ENCODE results near the gene SCG3. TPM values are rescaled to one million over a fixed set of nuclear protein-coding genes. Genes with fewer than 3 reads are reported as not detected.

Gene SCG3
- total RNA-seq, 1 donor from 2014 or later: 0.04 TPM

DNA sequence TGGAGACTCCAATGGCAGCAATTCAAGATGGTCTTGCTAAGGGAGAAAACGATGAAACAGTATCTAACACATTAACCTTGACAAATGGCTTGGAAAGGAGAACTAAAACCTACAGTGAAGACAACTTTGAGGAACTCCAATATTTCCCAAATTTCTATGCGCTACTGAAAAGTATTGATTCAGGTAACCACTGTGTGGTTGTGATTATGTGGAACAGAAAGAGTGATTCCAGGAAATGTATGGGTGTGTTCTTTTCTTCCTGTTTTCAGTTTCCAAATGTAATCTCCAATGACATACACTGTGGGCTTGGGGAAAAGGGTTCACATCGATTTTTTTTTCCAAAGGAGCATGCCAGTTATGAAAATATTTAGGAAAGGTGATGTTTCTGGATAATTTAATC, 10.9 kb downstream of the SCG3 start:
- no peak overlapping the region for H3K4me3 ChIP-seq (ENCODE audit: low read depth, low read length)
- TF ChIP-seq, protein P1, sequence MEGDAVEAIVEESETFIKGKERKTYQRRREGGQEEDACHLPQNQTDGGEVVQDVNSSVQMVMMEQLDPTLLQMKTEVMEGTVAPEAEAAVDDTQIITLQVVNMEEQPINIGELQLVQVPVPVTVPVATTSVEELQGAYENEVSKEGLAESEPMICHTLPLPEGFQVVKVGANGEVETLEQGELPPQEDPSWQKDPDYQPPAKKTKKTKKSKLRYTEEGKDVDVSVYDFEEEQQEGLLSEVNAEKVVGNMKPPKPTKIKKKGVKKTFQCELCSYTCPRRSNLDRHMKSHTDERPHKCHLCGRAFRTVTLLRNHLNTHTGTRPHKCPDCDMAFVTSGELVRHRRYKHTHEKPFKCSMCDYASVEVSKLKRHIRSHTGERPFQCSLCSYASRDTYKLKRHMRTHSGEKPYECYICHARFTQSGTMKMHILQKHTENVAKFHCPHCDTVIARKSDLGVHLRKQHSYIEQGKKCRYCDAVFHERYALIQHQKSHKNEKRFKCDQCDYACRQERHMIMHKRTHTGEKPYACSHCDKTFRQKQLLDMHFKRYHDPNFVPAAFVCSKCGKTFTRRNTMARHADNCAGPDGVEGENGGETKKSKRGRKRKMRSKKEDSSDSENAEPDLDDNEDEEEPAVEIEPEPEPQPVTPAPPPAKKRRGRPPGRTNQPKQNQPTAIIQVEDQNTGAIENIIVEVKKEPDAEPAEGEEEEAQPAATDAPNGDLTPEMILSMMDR (IDR thresholded peaks at IDR 0.05; ENCODE audit: insufficient read depth, low read length, poor library complexity, severe bottlenecking): no peak
- DNase-seq (ENCODE audit: low read depth): no peak
- H3K27me3 ChIP-seq (ENCODE audit: control insufficient read depth, insufficient read depth, low read length): no peaks in the 10 kb centered on the region
- H3K36me3 ChIP-seq (ENCODE audit: control insufficient read depth, insufficient read depth, low read length): no peaks in the 10 kb centered on the region

DNA sequence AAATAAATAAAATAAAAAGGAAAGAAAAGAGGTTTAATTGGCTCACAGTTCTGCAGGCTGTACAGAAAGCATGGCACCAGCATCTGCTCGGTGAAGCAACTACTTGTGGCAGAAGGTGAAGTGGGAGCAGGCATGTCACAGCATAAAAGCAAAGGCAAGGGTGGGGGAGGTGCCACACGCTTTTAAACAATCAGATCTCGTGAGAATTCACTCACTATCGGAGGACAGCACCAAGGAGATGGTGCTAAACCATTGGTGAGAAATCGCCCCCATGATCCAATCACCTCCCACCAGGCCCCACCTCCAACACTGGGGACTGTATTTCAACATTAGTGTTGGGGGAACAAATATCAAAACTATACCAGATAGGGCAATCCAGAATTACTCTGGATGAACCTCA, 15.3 kb downstream of the SCG3 start:
- TF ChIP-seq, protein P1 (IDR thresholded peaks at IDR 0.05; ENCODE audit: insufficient read depth, low read length, poor library complexity, severe bottlenecking): no peak
- H3K4me3 ChIP-seq (ENCODE audit: low read depth, low read length): no peak overlapping the region
- no peaks in the 10 kb centered on the region for H3K27me3 ChIP-seq (ENCODE audit: control insufficient read depth, insufficient read depth, low read length)
- no peak for DNase-seq (ENCODE audit: low read depth)
- no peaks in the 10 kb centered on the region for H3K36me3 ChIP-seq (ENCODE audit: control insufficient read depth, insufficient read depth, low read length)

DNA sequence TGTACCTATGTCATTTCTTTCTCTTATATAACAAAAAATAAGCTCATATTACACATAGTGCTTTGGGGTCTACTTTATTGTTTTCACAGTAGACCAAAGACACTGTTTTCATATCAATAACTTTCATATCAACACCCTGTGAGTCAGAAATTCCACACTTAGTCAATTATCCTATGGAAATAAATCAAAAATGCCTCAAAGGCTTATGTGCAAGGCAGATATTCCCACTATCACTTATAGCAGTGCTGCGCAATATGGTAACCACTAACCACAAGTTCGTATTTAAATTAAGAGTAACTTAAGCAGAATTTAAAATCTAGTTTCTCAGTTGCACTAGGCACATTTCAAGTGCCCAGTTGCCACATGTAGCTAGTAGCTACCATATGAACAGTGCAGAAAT, 15.9 kb downstream of the SCG3 start:
- H3K27me3 ChIP-seq (ENCODE audit: control insufficient read depth, insufficient read depth, low read length): no peaks in the 10 kb centered on the region
- H3K4me3 ChIP-seq (ENCODE audit: low read depth, low read length): no peak overlapping the region
- H3K36me3 ChIP-seq (ENCODE audit: control insufficient read depth, insufficient read depth, low read length): no peaks in the 10 kb centered on the region
- no peak for DNase-seq (ENCODE audit: low read depth)
- TF ChIP-seq, protein P1 (IDR thresholded peaks at IDR 0.05; ENCODE audit: insufficient read depth, low read length, poor library complexity, severe bottlenecking): no peak

DNA sequence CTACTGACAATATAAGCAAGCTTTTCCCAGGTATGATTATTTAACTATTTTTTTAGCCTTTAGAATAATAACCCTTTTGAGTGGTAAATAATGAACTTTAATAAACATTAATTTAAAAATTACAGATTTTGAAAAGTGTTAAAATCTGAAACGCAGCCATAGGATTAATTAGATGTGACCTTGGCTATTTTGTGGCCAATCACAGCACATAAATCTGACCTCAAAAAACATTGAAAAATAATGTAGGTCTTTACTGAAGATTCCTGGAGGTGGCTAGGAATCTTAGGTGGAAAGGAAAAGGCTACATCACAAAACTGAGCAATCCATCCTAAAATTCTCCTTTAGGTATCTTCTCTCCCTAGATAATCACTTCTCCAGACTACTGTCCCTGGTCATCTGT, 18.1 kb downstream of the SCG3 start:
- TF ChIP-seq, protein P1 (IDR thresholded peaks at IDR 0.05; ENCODE audit: insufficient read depth, low read length, poor library complexity, severe bottlenecking): no peak
- H3K36me3 ChIP-seq (ENCODE audit: control insufficient read depth, insufficient read depth, low read length): no peaks in the 10 kb centered on the region
- no peak for DNase-seq (ENCODE audit: low read depth)
- H3K27me3 ChIP-seq (ENCODE audit: control insufficient read depth, insufficient read depth, low read length): no peaks in the 10 kb centered on the region
- no peak overlapping the region for H3K4me3 ChIP-seq (ENCODE audit: low read depth, low read length)

DNA sequence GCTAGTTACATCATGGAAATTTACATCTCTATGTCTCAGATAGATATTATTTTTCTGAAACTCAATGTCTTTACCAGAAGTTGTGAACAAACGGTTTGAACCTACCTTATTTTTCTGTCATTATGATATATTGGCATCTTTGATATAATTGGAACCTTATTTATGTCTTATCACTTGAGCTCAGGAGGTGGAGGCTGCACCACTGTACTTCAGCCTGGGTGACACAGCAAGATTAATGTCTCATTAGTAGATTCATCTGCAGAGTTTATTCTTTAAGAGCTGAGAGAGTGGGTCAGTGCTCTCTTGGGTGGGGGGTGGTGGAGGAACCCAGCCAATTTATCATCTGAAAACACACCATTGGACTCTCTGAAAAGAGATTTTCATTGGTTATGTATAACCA, 21.4 kb downstream of the SCG3 start:
- Histone ChIP-seq H3K36me3 (ENCODE audit: control insufficient read depth, insufficient read depth, low read length) (no peaks in the 10 kb centered on the region), H3K27me3 (ENCODE audit: control insufficient read depth, insufficient read depth, low read length) (no peaks in the 10 kb centered on the region), H3K4me3 (ENCODE audit: low read depth, low read length) (no peak overlapping the region)
- DNase-seq (ENCODE audit: low read depth): no peak
- TF ChIP-seq, protein P1 (IDR thresholded peaks at IDR 0.05; ENCODE audit: insufficient read depth, low read length, poor library complexity, severe bottlenecking): no peak

DNA sequence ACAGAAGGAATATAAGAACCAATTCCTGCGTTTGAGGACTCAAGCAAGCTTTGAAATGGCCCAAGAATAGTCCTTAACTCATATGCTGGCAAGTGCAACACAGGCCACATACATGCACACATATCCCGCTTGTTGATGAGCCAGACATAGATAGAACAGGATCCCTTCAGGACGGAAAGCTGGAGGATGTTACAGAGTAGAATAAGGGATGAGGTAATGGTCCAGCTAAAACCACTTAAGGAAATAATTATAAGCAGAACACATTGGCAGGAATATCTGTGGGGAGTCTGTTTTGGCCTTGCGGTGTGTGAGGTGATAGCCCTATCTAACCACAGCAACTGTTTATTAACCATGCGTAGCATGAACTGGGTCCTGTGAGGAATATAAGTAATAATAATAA, 25.0 kb downstream of the SCG3 start:
- H3K27me3 ChIP-seq (ENCODE audit: control insufficient read depth, insufficient read depth, low read length): no peaks in the 10 kb centered on the region
- H3K36me3 ChIP-seq (ENCODE audit: control insufficient read depth, insufficient read depth, low read length): no peaks in the 10 kb centered on the region
- TF ChIP-seq, protein P1 (IDR thresholded peaks at IDR 0.05; ENCODE audit: insufficient read depth, low read length, poor library complexity, severe bottlenecking): no peak
- DNase-seq (ENCODE audit: low read depth): no peak
- no peak overlapping the region for H3K4me3 ChIP-seq (ENCODE audit: low read depth, low read length)
